K562 (cell line): ENCODE data around the gene ARHGEF40. TPM values are rescaled to one million over a fixed set of nuclear protein-coding genes. Genes with fewer than 3 reads are reported as not detected.

Experiments
- CBFA2T3 ChIP-seq: fragments of 450-650 bp; IDR thresholded peaks from 2 replicates; pipeline ENCODE4 v1.6.1; 2017
- CBX5 ChIP-seq: IDR thresholded peaks from 2 replicates; pipeline ENCODE4 v1.6.1; 2014; ENCODE audit warnings: low read depth, borderline replicate concordance
- CREM ChIP-seq: IDR thresholded peaks from 2 replicates; pipeline ENCODE4 v1.6.1; 2014; ENCODE audit warnings: antibody characterized with exemption, low read depth
- DDX20 ChIP-seq: fragments of 450-650 bp; IDR thresholded peaks from 2 replicates; pipeline ENCODE4 v1.6.1; 2016; ENCODE audit warnings: missing genetic modification characterization, low read depth, mild to moderate bottlenecking, missing compliant biosample characterization, moderate library complexity
- E2F4 ChIP-seq: sonication (generic); formaldehyde crosslinking; IDR thresholded peaks from 2 replicates; pipeline ENCODE4 v1.8.0; 2022; ENCODE audit warnings: mild to moderate bottlenecking, low read depth, missing genetic modification reagents
- FOXJ2 ChIP-seq: fragments of 200-800 bp; sonication (Bioruptor generic); IDR thresholded peaks from 2 replicates; pipeline ENCODE4 v1.6.1; 2016; ENCODE audit warnings: missing genetic modification characterization, missing compliant biosample characterization
- MAZ ChIP-seq, 2 experiments: fragments of 450-650 bp in 1 of 2; sonication (generic) in 1 of 2; formaldehyde crosslinking; IDR thresholded peaks in 1 of 2; conservative IDR thresholded peaks in 1 of 2; 2 replicates each; pipeline versions ENCODE4 v1.4.0 to v1.5.0; 2020; ENCODE audit warnings: mild to moderate bottlenecking in 1 of 2, missing genetic modification reagents in 1 of 2
- MEF2D ChIP-seq: conservative IDR thresholded peaks from 2 replicates; pipeline ENCODE4 v1.6.1; 2016; ENCODE audit warnings: low read depth, missing genetic modification characterization, missing compliant biosample characterization
- MYNN ChIP-seq, 2 experiments: sonication (generic); formaldehyde crosslinking in 1 of 2; IDR thresholded peaks; 2 replicates each; pipeline versions ENCODE4 v1.5.0 to v1.6.1; 2016 to 2020; ENCODE audit warnings: antibody characterized with exemption in 1 of 2, missing genetic modification reagents in 1 of 2
- PBX2 ChIP-seq, 2 experiments: IDR thresholded peaks in 1 of 2; conservative IDR thresholded peaks in 1 of 2; 2 replicates each; pipeline ENCODE4 v1.6.1; 2016; ENCODE audit warnings: low read depth in 2 of 2, mild to moderate bottlenecking in 1 of 2, missing compliant biosample characterization in 1 of 2, missing genetic modification characterization in 1 of 2, moderate library complexity in 1 of 2
- PHTF2 ChIP-seq: fragments of 250-450 bp; sonication (Bioruptor Pico); IDR thresholded peaks from 2 replicates; pipeline ENCODE4 v1.5.0; 2021; ENCODE audit warnings: mild to moderate bottlenecking
- SREBF2 ChIP-seq: sonication (generic); formaldehyde crosslinking; IDR thresholded peaks from 2 replicates; pipeline ENCODE4 v1.4.0; 2020; ENCODE audit warnings: mild to moderate bottlenecking, missing genetic modification reagents
- TCFL5 ChIP-seq: fragments of 250-450 bp; sonication (Bioruptor Pico); conservative IDR thresholded peaks from 2 replicates; pipeline ENCODE4 v1.6.1; 2021; ENCODE audit warnings: mild to moderate bottlenecking, moderate library complexity, matching md5 sums
- ZNF274 ChIP-seq: IDR thresholded peaks from 2 replicates; pipeline ENCODE4 v1.6.1; 2011; ENCODE audit warnings: low read depth, mild to moderate bottlenecking, low read length, moderate library complexity, borderline replicate concordance
- ZNF507 ChIP-seq: conservative IDR thresholded peaks from 2 replicates; pipeline ENCODE4 v1.6.1; 2017; ENCODE audit warnings: missing genetic modification characterization, missing compliant biosample characterization
- polyA plus RNA-seq, 8 experiments: library from polyadenylated mRNA; depleted of rRNA in 4 of 8; stranded (reverse) in 5 of 8; unstranded in 3 of 8; fragments of >200 nt; fragmentation: Nextera tagmentation in 2 of 8; fragmentation: Illumina TruSeq in 1 of 8; extraction: Ambion mirVana in 2 of 8; extraction: Trizol in 1 of 8; gene quantifications; 2 replicates each; pipeline versions ENCODE4 v1.2.1 to v1.2.3, GENCODE V29; 2011 to 2014; ENCODE audit warnings: inconsistent platforms in 1 of 8, missing spikeins in 1 of 8
- total RNA-seq, 7 experiments: library from RNA; depleted of rRNA in 6 of 7; stranded (reverse); fragments of >200 nt in 6 of 7; fragmentation: Illumina TruSeq in 2 of 7; extraction: Trizol in 2 of 7; gene quantifications; 2 replicates each; pipeline versions ENCODE4 v1.2.1 to v1.2.3, GENCODE V29; 2011 to 2021; ENCODE audit warnings: low replicate concordance in 1 of 7
- TF ChIP-seq, protein P1 (sequence below): fragments of 450-650 bp; IDR thresholded peaks from 2 replicates; pipeline ENCODE4 v1.6.1; 2018; ENCODE audit warnings: mild to moderate bottlenecking, low read depth; ENCODE audit not compliant: partially characterized antibody
- TF ChIP-seq, protein P2 (sequence below): fragments of 250-450 bp; sonication (Bioruptor Pico); IDR thresholded peaks from 2 replicates; pipeline ENCODE4 v1.5.0; 2020; ENCODE audit warnings: mild to moderate bottlenecking
- TF ChIP-seq, protein P3 (sequence below): fragments of 250-450 bp; sonication (Bioruptor Pico); IDR thresholded peaks from 2 replicates; pipeline ENCODE4 v1.8.0; 2022; ENCODE audit warnings: inconsistent platforms

ARHGEF40 gene
- total and polyA plus RNA-seq, 9 of the 15 experiments (the other 6 are each of a cell fraction or from before 2014, with no cell fraction given): 0.42 to 6.3 (median 3.8) TPM

- TF ChIP-seq, protein P1, sequence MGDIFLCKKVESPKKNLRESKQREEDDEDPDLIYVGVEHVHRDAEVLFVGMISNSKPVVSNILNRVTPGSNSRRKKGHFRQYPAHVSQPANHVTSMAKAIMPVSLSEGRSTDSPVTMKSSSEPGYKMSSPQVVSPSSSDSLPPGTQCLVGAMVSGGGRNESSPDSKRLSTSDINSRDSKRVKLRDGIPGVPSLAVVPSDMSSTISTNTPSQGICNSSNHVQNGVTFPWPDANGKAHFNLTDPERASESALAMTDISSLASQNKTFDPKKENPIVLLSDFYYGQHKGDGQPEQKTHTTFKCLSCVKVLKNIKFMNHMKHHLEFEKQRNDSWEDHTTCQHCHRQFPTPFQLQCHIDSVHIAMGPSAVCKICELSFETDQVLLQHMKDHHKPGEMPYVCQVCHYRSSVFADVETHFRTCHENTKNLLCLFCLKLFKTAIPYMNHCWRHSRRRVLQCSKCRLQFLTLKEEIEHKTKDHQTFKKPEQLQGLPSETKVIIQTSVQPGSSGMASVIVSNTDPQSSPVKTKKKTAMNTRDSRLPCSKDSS: no peak
- peak in 1 of 2 experiments; percentile 78; a peak in 3 of 4 replicates for TF ChIP-seq MAZ (CRISPR knock-in tag; conservative IDR thresholded peaks at IDR 0.05 in 1 of 2, IDR thresholded peaks at IDR 0.05 in 1 of 2)
- TF ChIP-seq TCFL5: no peak
- TF ChIP-seq FOXJ2 (tag): no peak
- TF ChIP-seq, protein P2, sequence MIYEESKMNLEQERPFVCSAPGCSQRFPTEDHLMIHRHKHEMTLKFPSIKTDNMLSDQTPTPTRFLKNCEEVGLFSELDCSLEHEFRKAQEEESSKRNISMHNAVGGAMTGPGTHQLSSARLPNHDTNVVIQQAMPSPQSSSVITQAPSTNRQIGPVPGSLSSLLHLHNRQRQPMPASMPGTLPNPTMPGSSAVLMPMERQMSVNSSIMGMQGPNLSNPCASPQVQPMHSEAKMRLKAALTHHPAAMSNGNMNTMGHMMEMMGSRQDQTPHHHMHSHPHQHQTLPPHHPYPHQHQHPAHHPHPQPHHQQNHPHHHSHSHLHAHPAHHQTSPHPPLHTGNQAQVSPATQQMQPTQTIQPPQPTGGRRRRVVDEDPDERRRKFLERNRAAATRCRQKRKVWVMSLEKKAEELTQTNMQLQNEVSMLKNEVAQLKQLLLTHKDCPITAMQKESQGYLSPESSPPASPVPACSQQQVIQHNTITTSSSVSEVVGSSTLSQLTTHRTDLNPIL (CRISPR knock-in tag): no peak
- TF ChIP-seq DDX20: no peak
- TF ChIP-seq MEF2D (tag): no peak; the same call in 1 of the 2 replicates
- peak; percentile 86 for TF ChIP-seq E2F4
- TF ChIP-seq, protein P3, sequence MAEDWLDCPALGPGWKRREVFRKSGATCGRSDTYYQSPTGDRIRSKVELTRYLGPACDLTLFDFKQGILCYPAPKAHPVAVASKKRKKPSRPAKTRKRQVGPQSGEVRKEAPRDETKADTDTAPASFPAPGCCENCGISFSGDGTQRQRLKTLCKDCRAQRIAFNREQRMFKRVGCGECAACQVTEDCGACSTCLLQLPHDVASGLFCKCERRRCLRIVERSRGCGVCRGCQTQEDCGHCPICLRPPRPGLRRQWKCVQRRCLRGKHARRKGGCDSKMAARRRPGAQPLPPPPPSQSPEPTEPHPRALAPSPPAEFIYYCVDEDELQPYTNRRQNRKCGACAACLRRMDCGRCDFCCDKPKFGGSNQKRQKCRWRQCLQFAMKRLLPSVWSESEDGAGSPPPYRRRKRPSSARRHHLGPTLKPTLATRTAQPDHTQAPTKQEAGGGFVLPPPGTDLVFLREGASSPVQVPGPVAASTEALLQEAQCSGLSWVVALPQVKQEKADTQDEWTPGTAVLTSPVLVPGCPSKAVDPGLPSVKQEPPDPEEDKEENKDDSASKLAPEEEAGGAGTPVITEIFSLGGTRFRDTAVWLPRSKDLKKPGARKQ: no peak
- TF ChIP-seq MYNN (IDR thresholded peaks at IDR 0.05): peak; percentile 44; the same call in 1 of the 2 replicates
- no peak for TF ChIP-seq MYNN (CRISPR knock-in tag; IDR thresholded peaks at IDR 0.05)
- no peak for TF ChIP-seq SREBF2 (CRISPR knock-in tag)
- TF ChIP-seq ZNF274: no peak
- peak; percentile 71 for TF ChIP-seq PBX2 (CRISPR knock-in tag; IDR thresholded peaks at IDR 0.05; ENCODE audit: low read depth)
- TF ChIP-seq PBX2 (tag; conservative IDR thresholded peaks at IDR 0.05; ENCODE audit: low read depth): peak; percentile 86
- TF ChIP-seq PHTF2 (CRISPR knock-in tag): no peak
- no peak for TF ChIP-seq ZNF507
- peak; percentile 77 for TF ChIP-seq CBFA2T3
- peak; percentile 92 for TF ChIP-seq CREM
- no peak for TF ChIP-seq CBX5
Measured at GRCh38 chr14:21103710-21104447, 33.8 kb downstream of the ARHGEF40 start (continued).
